ENCODE measurements around the gene BPIFB6.
A peak's percentile ranks its signal among the peaks of the same experiment; 100 is the strongest.

Gene BPIFB6

DNA sequence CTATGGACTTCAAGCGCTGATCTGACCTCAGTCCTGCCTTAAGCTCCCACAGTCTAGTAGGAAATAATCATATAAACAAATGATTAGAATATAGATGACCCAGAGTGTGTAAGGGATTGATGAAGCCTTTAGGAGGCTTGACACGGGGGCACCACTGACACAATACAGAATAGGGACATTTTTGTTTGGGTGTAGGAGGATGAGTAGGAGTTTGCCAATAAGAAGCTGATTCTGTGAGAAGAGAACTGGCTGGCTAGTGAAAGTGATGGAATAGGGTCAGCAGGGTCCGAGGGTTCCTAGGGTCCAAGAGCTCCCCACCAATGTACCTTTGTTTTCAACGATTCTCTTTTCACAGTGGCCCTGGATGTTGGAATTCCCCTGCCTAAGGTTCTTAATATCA is 40.9 kb downstream of the BPIFB6 start:
- DNase-seq (ENCODE audit: low read depth): no peak
- no peak overlapping the region for H3K4me3 ChIP-seq (ENCODE audit: low read depth, low read length)
- in situ Hi-C loops (cut with HindIII; ENCODE audit: low sequenced_read_pairs): no loop called here
- TF ChIP-seq, protein P1, sequence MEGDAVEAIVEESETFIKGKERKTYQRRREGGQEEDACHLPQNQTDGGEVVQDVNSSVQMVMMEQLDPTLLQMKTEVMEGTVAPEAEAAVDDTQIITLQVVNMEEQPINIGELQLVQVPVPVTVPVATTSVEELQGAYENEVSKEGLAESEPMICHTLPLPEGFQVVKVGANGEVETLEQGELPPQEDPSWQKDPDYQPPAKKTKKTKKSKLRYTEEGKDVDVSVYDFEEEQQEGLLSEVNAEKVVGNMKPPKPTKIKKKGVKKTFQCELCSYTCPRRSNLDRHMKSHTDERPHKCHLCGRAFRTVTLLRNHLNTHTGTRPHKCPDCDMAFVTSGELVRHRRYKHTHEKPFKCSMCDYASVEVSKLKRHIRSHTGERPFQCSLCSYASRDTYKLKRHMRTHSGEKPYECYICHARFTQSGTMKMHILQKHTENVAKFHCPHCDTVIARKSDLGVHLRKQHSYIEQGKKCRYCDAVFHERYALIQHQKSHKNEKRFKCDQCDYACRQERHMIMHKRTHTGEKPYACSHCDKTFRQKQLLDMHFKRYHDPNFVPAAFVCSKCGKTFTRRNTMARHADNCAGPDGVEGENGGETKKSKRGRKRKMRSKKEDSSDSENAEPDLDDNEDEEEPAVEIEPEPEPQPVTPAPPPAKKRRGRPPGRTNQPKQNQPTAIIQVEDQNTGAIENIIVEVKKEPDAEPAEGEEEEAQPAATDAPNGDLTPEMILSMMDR (IDR thresholded peaks at IDR 0.05; ENCODE audit: low read depth, low read length, missing control alignments): no peak

DNA sequence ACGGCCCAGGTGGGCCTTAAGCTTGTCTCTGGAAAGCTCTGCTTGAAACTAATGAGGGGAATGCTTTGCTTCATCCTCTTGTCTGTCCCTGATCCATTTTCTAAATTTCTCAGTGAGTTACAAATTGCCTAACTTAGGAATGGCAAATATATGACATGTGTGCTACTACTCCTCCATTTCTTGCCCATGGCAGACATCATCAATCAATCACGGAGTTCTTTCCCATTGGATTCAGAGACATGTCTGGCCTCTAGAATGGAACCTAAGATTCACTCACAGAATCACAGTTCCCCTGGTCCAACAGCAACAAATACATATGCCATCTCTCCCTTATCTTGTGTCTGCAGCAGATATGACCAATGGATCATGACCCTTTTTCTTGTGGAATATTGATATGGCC is 41.4 kb downstream of the BPIFB6 start:
- TF ChIP-seq, protein P1 (IDR thresholded peaks at IDR 0.05; ENCODE audit: low read depth, low read length, missing control alignments): no peak
- no peak overlapping the region for H3K4me3 ChIP-seq (ENCODE audit: low read depth, low read length)
- in situ Hi-C loops (cut with HindIII; ENCODE audit: low sequenced_read_pairs): no loop called here
- DNase-seq (ENCODE audit: low read depth): no peak

DNA sequence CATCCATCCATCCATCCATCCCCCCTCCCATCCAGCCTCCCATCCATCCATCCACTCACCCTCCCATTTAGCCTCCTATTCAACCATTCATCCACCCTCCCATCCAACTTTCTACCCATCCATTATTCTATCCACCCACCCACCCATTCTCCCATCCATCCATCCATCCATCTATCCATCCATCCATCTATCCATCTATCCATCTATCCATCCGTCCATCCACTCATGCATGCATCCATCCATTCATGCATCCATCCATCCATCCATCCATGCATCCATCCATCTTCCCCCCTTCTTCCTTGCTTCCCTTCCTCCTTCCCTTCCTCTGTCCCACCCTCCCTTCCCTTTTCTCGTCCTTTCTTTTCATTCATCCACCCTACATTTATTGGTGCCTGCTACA is 43.2 kb downstream of the BPIFB6 start:
- TF ChIP-seq, protein P1 (IDR thresholded peaks at IDR 0.05; ENCODE audit: low read depth, low read length, missing control alignments): no peak
- no peak overlapping the region for H3K4me3 ChIP-seq (ENCODE audit: low read depth, low read length)
- DNase-seq (ENCODE audit: low read depth): no peak
- in situ Hi-C loops (cut with HindIII; ENCODE audit: low sequenced_read_pairs): loop anchor here (5.0 kb wide), 1 partner anchor 172 kb away; no protein-coding TSS in a partner anchor

DNA sequence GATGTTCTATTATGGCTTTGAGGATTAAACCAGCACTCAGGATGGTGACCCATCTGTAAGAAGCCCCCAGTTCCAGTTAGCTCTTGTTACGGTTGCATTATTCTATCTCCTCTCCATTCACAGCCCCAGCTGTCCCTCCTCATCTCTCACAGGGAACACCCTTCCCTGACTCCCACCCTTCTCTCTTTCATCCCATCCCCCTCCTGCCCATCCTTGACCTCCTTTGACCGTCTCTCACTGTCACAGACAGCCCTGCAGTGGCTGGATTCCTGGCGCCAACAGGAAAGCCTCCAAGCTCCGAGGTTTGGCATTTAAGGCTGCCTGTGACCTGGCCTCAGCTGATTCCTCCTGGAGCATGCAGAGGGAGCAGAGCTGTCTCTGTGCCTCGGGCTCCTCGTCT is 43.8 kb downstream of the BPIFB6 start:
- in situ Hi-C loops (cut with HindIII; ENCODE audit: low sequenced_read_pairs): loop anchor here (5.0 kb wide), 1 partner anchor 173 kb away; no protein-coding TSS in a partner anchor
- no peak overlapping the region for H3K4me3 ChIP-seq (ENCODE audit: low read depth, low read length)
- DNase-seq (ENCODE audit: low read depth): no peak
- TF ChIP-seq, protein P1 (IDR thresholded peaks at IDR 0.05; ENCODE audit: low read depth, low read length, missing control alignments): no peak

DNA sequence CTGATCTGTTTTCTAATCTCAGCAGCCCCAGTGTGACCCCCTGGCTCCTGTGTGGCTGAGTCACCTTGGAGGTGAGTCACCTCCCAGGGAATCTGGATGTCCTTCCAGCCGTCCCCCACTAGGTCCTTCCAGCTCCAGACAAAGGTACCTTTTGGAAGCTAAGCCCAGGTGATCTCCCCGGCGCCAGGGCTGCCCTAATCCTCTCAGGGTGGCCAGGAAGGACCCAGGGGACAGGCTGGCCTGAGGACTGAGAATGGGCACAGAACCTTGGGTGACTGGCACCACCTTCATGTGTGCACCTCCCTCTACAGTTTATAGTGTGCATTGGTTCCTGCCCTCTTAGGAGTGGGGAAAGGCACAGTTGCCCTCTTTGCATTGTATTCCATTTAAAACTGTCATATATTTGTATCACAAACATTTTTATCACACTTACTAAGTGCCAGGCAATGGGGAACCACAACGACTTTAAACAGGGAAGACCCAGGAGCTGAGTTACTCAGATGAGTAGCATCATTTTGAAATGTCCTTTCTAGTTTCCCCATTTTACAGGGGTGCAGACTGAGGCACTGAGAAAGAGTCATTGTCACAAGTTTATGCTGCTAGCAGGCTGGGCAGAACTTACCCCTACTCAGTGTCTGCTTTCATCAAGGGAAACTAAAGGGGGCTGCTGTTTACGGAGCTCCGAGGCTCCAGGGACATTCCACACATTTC is 45.4 kb downstream of the BPIFB6 start:
- TF ChIP-seq, protein P1 (IDR thresholded peaks at IDR 0.05; ENCODE audit: low read depth, low read length, missing control alignments): peak; percentile 16
- no peak overlapping the region for H3K4me3 ChIP-seq (ENCODE audit: low read depth, low read length)
- in situ Hi-C loops (cut with HindIII; ENCODE audit: low sequenced_read_pairs): loop anchor here (5.0 kb wide), 1 partner anchor 175 kb away; no protein-coding TSS in a partner anchor
- no peak for DNase-seq (ENCODE audit: low read depth)

DNA sequence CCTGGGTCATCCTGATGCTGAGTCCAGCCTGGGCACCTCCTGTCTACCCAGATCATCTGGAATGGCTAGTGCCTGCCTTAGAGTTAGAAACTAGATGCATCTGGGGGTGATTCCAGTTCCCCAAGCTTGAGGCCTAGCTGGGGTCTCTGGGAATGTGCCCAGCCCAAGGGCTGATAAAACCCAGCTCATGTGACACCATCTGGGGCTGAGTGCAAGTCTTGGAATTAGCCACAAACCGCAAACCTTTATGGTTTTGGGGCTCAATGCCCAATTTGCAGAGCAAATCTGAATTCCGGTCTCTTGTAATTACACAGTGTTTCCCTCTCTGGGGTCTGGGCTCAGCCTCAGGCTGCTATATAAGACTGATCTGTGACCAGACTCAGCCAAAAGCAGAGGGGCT is 47.8 kb downstream of the BPIFB6 start, which contains the start of gene BPIFB4:
TSS of gene BPIFB4 (plus strand) at position 385 of the 400 bp plus-strand sequence. CDS start 1,884 bp downstream, outside the sequence.
- DNase-seq (ENCODE audit: low read depth): no peak
- in situ Hi-C loops (cut with HindIII; ENCODE audit: low sequenced_read_pairs): loop anchor here (5.0 kb wide), 1 partner anchor 177 kb away; no protein-coding TSS in a partner anchor
- H3K4me3 ChIP-seq (ENCODE audit: low read depth, low read length): no peak within 1 kb of the TSS
- TF ChIP-seq, protein P1 (IDR thresholded peaks at IDR 0.05; ENCODE audit: low read depth, low read length, missing control alignments): no peak
